GM18517 (cell line): ENCODE results near the gene ERCC1.
A peak's percentile ranks its signal among the peaks of the same experiment; 100 is the strongest.

Experiments
- ATAC-seq: cut with Tn5 transposase; IDR thresholded peaks from one replicate; pipeline ENCODE4 v1.9.1; 2021; ENCODE audit warnings: mild to moderate bottlenecking, moderate library complexity; ENCODE audit not compliant: unreplicated experiment

Gene ERCC1

DNA sequence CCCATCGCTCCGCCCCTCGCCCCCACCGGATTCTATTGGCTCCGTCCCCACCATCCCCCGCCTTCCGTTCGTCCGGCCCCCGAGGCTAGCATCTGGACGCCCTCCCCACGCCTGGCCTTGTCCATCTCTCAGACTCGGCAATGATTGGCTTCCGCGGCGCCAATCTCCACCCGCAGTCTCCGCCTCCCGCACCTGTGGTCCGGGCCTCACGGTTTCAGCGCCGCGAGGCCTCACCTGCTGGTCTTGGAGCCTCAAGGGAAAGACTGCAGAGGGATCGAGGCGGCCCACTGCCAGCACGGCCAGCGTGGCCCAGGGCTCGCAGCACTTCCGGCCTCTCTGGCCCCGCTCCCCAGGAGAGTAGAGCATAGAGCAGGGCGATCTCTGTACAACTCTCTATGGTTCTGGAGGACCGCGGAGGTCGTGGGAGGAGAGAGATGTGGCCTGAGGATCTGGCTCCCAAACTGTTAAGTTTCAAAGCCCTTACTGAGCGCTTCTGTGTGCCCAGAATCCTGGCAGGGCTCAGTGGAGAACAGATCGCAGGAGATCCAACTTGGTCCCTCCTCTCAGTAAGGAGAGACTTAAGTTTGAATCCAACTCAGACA, at the start of gene ERCC1:
Gene ERCC1 (minus strand): TSS at position 329 of the 602 bp plus-strand sequence. CDS start 543 bp downstream, outside the sequence.
- ATAC-seq: peak; percentile 58

- ATAC-seq: no peak
Measured at GRCh38 chr19:45473367-45473681, 49.6 kb upstream of the ERCC1 start.

DNA sequence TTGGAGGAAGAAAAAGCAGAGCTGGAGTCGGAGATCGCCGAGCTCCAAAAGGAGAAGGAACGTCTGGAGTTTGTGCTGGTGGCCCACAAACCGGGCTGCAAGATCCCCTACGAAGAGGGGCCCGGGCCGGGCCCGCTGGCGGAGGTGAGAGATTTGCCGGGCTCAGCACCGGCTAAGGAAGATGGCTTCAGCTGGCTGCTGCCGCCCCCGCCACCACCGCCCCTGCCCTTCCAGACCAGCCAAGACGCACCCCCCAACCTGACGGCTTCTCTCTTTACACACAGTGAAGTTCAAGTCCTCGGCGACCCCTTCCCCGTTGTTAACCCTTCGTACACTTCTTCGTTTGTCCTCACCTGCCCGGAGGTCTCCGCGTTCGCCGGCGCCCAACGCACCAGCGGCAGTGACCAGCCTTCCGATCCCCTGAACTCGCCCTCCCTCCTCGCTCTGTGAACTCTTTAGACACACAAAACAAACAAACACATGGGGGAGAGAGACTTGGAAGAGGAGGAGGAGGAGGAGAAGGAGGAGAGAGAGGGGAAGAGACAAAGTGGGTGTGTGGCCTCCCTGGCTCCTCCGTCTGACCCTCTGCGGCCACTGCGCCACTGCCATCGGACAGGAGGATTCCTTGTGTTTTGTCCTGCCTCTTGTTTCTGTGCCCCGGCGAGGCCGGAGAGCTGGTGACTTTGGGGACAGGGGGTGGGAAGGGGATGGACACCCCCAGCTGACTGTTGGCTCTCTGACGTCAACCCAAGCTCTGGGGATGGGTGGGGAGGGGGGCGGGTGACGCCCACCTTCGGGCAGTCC, 49.0 kb upstream of the ERCC1 start:
- ATAC-seq: no peak

DNA sequence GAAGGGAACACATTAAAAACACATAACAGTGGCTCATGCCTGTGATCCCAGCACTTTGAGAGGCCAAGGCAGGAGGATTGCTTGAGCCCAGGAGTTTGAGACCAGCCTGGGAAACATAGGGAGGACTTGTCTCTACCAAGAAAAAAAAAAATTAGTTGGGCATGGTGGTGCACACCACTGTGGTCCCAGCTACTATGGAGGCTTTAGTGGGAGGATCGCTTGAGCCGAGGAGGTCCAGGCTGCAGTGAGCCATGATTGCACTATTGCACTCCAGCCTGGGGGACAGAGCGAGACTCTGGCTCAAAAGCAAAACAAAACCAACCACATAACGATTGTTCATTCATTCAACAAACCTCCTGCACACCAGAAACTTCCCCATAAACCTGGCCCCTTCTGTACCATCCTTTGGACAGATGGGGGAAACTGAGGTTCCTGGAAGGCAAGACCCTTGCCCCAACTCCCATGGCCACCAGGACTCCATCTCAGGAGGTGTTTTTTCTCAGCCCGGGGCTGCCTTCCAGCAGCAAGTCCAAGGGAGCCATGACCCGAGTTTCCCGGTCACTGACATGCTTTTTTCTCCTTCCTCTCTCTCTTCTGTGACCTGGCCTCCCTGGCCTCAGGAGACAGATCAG, 48.3 kb upstream of the ERCC1 start:
- ATAC-seq: no peak

- ATAC-seq: no peak
Measured at GRCh38 chr19:45471111-45471930, 47.6 kb upstream of the ERCC1 start.

DNA sequence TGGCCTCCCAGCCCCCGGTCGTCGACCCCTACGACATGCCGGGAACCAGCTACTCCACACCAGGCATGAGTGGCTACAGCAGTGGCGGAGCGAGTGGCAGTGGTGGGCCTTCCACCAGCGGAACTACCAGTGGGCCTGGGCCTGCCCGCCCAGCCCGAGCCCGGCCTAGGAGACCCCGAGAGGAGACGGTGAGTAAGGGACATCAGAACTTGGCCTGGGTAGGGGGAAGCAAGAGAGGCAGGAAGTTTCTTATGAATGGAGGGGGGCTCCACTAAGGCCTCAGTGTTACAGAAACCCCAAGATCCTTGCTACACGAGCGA, 47.0 kb upstream of the ERCC1 start:
- no peak for ATAC-seq

- ATAC-seq: no peak
Measured at GRCh38 chr19:45469945-45470761, 46.4 kb upstream of the ERCC1 start.

GRCh38 chr19:45469132-45469944, 45.6 kb upstream of the ERCC1 start:
- ATAC-seq: peak; percentile 48

- ATAC-seq: peak; percentile 23
Measured at GRCh38 chr19:45468803-45469131, 45.0 kb upstream of the ERCC1 start.

DNA sequence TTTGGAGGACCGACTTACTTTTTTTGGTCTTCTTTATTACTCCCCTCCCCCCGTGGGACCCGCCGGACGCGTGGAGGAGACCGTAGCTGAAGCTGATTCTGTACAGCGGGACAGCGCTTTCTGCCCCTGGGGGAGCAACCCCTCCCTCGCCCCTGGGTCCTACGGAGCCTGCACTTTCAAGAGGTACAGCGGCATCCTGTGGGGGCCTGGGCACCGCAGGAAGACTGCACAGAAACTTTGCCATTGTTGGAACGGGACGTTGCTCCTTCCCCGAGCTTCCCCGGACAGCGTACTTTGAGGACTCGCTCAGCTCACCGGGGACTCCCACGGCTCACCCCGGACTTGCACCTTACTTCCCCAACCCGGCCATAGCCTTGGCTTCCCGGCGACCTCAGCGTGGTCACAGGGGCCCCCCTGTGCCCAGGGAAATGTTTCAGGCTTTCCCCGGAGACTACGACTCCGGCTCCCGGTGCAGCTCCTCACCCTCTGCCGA, 44.5 kb upstream of the ERCC1 start:
- peak; percentile 4 for ATAC-seq

DNA sequence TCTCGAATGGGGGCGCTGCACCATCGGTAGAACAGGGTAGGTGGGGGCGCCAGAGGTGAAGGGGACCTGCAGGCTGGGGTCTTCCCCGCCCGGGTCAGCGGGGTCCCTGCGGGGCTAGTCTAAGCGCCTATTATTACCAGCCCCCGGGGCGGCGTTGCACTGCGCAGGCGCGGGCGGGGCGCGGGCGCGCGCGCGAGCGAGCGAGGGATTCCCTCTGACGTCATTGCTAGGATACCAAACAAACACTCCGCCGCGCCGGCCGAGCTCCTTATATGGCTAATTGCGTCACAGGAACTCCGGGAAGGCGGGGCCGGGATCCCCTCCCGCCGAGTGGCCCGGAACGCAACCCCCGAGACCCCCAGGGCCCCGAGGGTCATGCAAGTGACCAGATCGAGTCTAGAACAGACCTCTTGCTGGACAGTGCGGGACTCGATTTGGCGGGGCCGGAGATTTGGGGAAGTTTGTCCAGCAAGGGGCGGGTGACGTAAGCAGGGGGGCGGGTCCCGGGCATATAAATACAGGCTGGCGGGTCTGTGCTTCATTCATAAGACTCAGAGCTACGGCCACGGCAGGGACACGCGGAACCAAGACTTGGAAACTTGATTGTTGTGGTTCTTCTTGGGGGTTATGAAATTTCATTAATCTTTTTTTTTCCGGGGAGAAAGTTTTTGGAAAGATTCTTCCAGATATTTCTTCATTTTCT, 43.9 kb upstream of the ERCC1 start, which contains the start of gene FOSB:
Gene FOSB (plus strand): TSS at position 541 of the 703 bp plus-strand sequence. CDS start 591 bp downstream, outside the sequence.
- peak; percentile 45 for ATAC-seq

GRCh38 chr19:45467115-45467455, 43.4 kb upstream of the ERCC1 start:
- ATAC-seq: no peak

- no peak for ATAC-seq
Measured at GRCh38 chr19:45464852-45465441, 41.2 kb upstream of the ERCC1 start.

- no peak for ATAC-seq
Measured at GRCh38 chr19:45464274-45464673, 40.6 kb upstream of the ERCC1 start.

DNA sequence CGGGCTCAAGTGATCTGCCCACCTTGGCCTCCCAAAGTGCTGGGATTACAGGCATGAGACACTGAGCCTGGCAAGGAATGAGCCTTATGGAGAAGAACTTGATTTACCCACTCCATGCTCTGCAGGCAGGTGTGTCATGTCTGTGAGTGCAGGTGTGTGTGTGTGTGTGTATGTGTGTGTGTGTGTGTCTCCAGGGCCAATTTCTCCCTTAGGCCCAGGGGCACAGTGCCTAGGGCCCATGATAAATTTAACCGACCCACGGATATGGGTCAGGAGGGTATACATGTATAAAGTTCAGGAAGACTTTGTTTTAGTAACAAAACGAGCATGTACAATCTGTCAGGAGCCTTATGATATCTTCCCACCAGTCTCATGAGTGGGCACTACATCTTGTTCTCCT, 39.5 kb upstream of the ERCC1 start:
- no peak for ATAC-seq

DNA sequence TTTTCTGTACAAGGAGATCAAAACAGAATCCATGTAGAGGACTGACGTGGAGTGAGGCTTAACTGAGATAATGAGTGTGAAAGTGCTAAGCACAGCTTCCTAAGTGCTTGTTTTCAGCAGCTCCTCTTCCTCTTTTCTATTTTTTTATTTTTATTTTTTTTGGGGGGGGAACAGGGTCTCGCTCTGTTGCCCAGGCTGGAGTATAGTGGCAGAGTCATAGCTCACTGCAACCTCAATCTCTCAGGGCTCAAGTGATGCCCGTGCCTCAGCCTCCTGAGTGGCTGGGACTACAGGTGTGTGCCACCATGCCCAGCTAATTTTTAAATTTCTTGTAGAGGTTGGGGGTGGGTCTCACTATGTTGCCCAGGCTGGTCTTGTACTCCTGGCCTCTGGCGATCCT, 38.5 kb upstream of the ERCC1 start:
- ATAC-seq: no peak

GRCh38 chr19:45460807-45461347, 37.2 kb upstream of the ERCC1 start:
- no peak for ATAC-seq

DNA sequence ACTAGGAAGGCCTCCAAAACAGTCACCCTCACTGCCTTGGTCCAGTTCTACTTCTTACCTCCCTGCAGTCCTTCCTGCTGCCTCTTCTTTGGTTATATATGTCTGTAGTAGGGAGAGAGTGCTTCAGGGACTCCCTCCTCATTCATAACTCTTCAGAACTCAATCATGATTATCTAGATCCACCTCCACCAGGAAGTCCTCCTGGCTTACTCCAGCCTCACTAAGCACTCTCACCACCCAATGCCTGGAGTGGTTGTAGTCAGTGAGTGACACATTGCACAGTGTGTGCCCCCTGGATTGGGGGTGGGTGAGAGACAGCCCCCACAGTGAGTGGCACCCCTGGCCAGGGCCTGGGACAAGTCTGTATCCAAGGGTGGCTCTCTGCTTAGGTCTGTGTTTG, 34.1 kb upstream of the ERCC1 start:
- no peak for ATAC-seq

DNA sequence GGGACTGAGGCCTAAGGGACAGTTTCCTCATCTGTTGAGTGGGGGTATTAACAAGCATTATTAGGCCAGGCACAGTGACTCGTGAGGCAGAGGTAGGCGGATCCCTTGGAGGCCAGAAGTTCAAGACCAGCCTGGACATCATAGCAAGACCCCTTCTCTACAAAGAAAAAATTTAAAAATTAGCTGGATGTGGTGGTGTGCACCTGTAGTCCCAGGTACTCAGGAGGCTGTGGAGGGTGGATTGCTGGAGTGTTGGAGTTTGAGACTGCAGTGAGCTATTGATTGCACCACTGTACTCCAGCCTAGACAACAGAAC, 32.7 kb upstream of the ERCC1 start:
- no peak for ATAC-seq
